Measurements from ENCODE around the gene TANGO2. TPM values are rescaled to one million over a fixed set of nuclear protein-coding genes. Genes with fewer than 3 reads are reported as not detected.
A peak's percentile ranks its signal among the peaks of the same experiment; 100 is the strongest.

Gene TANGO2
- total and polyA plus RNA-seq, 9 of the 15 experiments (the other 6 are each of a cell fraction or from before 2014, with no cell fraction given), result 15.5 to 94.9 (median 70.1) TPM

DNA sequence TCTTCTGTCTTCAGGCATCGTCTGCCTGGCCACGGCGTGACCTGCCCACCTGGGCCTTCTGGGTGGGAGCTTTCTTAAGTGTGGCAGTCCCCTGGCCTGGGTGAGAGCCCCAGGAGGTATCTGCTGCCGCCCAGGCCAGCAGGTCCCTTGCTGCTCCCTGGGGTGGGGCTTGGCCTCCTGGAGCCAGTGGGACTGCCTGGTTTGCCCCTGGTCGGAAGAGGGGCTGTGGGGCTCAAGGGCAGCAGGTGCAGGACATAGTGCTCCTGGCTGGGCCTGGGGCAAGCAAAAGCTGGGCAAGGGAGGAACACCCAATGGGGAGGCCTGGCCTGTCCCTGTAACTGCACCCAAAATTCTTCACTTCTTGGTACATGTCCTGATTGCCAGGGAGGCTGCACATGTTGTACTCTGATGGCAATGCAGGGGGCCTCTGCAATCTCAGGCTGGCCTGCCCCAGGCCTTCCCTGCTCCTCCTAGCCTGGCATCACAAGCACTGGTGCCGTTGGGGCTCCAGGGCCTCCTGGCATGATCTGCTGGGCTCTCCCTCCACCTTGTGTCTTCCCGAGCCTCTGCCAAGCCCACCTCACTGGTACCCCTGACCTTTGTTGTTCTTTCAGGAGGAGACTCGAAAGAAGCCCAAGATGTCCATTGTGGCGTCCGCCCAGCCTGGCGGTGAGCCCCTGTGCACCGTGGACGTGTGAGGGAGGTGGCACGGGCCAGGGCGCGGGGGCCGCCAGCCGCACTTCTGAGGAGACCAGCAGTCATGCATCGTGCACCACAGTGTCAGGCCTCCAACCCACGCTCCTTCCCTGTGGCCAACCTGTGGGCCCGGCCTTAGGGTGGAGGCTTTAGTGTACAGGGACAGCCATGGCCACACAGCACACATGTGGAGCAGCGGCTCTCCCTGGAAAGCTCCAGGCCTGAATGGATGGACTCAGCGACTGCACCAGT lies 88.8 kb downstream of the TANGO2 start (continued):
- TF ChIP-seq, protein P1, sequence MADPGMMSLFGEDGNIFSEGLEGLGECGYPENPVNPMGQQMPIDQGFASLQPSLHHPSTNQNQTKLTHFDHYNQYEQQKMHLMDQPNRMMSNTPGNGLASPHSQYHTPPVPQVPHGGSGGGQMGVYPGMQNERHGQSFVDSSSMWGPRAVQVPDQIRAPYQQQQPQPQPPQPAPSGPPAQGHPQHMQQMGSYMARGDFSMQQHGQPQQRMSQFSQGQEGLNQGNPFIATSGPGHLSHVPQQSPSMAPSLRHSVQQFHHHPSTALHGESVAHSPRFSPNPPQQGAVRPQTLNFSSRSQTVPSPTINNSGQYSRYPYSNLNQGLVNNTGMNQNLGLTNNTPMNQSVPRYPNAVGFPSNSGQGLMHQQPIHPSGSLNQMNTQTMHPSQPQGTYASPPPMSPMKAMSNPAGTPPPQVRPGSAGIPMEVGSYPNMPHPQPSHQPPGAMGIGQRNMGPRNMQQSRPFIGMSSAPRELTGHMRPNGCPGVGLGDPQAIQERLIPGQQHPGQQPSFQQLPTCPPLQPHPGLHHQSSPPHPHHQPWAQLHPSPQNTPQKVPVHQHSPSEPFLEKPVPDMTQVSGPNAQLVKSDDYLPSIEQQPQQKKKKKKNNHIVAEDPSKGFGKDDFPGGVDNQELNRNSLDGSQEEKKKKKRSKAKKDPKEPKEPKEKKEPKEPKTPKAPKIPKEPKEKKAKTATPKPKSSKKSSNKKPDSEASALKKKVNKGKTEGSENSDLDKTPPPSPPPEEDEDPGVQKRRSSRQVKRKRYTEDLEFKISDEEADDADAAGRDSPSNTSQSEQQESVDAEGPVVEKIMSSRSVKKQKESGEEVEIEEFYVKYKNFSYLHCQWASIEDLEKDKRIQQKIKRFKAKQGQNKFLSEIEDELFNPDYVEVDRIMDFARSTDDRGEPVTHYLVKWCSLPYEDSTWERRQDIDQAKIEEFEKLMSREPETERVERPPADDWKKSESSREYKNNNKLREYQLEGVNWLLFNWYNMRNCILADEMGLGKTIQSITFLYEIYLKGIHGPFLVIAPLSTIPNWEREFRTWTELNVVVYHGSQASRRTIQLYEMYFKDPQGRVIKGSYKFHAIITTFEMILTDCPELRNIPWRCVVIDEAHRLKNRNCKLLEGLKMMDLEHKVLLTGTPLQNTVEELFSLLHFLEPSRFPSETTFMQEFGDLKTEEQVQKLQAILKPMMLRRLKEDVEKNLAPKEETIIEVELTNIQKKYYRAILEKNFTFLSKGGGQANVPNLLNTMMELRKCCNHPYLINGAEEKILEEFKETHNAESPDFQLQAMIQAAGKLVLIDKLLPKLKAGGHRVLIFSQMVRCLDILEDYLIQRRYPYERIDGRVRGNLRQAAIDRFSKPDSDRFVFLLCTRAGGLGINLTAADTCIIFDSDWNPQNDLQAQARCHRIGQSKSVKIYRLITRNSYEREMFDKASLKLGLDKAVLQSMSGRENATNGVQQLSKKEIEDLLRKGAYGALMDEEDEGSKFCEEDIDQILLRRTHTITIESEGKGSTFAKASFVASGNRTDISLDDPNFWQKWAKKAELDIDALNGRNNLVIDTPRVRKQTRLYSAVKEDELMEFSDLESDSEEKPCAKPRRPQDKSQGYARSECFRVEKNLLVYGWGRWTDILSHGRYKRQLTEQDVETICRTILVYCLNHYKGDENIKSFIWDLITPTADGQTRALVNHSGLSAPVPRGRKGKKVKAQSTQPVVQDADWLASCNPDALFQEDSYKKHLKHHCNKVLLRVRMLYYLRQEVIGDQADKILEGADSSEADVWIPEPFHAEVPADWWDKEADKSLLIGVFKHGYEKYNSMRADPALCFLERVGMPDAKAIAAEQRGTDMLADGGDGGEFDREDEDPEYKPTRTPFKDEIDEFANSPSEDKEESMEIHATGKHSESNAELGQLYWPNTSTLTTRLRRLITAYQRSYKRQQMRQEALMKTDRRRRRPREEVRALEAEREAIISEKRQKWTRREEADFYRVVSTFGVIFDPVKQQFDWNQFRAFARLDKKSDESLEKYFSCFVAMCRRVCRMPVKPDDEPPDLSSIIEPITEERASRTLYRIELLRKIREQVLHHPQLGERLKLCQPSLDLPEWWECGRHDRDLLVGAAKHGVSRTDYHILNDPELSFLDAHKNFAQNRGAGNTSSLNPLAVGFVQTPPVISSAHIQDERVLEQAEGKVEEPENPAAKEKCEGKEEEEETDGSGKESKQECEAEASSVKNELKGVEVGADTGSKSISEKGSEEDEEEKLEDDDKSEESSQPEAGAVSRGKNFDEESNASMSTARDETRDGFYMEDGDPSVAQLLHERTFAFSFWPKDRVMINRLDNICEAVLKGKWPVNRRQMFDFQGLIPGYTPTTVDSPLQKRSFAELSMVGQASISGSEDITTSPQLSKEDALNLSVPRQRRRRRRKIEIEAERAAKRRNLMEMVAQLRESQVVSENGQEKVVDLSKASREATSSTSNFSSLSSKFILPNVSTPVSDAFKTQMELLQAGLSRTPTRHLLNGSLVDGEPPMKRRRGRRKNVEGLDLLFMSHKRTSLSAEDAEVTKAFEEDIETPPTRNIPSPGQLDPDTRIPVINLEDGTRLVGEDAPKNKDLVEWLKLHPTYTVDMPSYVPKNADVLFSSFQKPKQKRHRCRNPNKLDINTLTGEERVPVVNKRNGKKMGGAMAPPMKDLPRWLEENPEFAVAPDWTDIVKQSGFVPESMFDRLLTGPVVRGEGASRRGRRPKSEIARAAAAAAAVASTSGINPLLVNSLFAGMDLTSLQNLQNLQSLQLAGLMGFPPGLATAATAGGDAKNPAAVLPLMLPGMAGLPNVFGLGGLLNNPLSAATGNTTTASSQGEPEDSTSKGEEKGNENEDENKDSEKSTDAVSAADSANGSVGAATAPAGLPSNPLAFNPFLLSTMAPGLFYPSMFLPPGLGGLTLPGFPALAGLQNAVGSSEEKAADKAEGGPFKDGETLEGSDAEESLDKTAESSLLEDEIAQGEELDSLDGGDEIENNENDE (IDR thresholded peaks at IDR 0.05; ENCODE audit: low read depth, low read length), result peak; percentile 49
- TF ChIP-seq ZNF695 (CRISPR knock-in tag; IDR thresholded peaks at IDR 0.05) (peak; percentile 58; the same call in 1 of the 2 replicates), RBM25 (IDR thresholded peaks at IDR 0.05; ENCODE audit: low read depth, low read length, severe bottlenecking) (no peak), SIRT6 (IDR thresholded peaks at IDR 0.05; ENCODE audit: low read depth, low read length) (peak; percentile 86), XRCC5 (IDR thresholded peaks at IDR 0.05; ENCODE audit: low read depth, low read length) (no peak), SIX5 (IDR thresholded peaks at IDR 0.05; ENCODE audit: borderline replicate concordance in 1 of 2, insufficient read depth in 1 of 2, low read depth in 1 of 2, low read length in 2 of 2) (0 out of 4 replicates have a peak, but pooled peaks of 1 of the 2 experiments have one; percentile 6), POLR2A (conservative IDR thresholded peaks at IDR 0.05) (peak; percentile 65), CREB1 (IDR thresholded peaks at IDR 0.05) (peak; percentile 19; the same call in 1 of the 2 replicates), CREB1 (CRISPR knock-in tag; IDR thresholded peaks at IDR 0.05) (no peak), ZNF274 (IDR thresholded peaks at IDR 0.05; ENCODE audit: borderline replicate concordance, low read depth, low read length) (peak; percentile 46; the same call in 1 of the 2 replicates), JUN (IDR thresholded peaks at IDR 0.05; ENCODE audit: borderline replicate concordance, low read depth, low read length) (no peak), JUN (CRISPR knock-in tag; IDR thresholded peaks at IDR 0.05; ENCODE audit: borderline replicate concordance) (no peak), WHSC1 (IDR thresholded peaks at IDR 0.05; ENCODE audit: low read length) (peak; percentile 83), SETDB1 (IDR thresholded peaks at IDR 0.05; ENCODE audit: low read length) (peak; percentile 31)

Data from K562 (cell line).